GM19372 (cell line): ENCODE results near the gene KMO.

Experiments
- ATAC-seq: cut with Tn5 transposase; IDR thresholded peaks from one replicate; pipeline ENCODE4 v1.9.1; 2021; ENCODE audit warnings: mild to moderate bottlenecking, low read depth, moderate library complexity; ENCODE audit not compliant: unreplicated experiment

The KMO gene

DNA sequence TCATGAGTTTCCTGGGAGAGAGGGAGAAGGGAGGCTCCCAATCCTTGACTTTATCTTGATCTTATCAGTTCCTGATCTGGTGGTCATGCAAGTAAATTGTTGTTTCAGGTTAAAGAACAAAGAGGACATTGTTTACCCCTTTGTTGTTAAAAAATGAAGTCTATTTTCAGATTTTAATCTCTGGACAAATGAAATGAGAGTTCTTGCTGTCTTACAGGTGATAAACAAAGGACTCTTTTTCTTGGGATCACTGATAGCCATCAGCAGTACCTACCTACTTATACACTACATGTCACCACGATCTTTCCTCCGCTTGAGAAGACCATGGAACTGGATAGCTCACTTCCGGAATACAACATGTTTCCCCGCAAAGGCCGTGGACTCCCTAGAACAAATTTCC lies 59.6 kb downstream of the KMO start:
- ATAC-seq: no peak

DNA sequence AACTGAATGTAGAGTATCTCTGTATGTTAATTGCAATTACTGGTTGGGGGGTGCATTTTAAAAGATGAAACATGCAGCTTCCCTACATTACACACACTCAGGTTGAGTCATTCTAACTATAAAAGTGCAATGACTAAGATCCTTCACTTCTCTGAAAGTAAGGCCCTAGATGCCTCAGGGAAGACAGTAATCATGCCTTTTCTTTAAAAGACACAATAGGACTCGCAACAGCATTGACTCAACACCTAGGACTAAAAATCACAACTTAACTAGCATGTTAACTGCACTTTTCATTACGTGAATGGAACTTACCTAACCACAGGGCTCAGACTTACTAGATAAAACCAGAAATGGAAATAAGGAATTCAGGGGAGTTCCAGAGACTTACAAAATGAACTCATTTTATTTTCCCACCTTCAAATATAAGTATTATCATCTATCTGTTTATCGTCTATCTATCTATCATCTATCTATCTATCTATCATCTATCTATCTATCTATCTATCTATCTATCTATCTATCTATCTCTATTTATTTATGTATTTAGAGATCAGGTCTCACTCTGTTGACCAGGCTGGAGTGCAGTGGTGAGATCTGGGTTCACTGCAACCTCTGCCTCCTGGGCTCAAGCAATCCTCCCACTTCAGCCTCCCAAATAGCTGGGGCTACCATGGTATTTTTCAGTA lies 60.2 kb downstream of the KMO start:
- ATAC-seq: no peak

- ATAC-seq: no peak
These were observed 61.0 kb downstream of the KMO start for GRCh38 chr1:241593186-241593585.

- no peak for ATAC-seq
These were observed 64.5 kb downstream of the KMO start for GRCh38 chr1:241596633-241597032.

- no peak for ATAC-seq
These were observed 66.1 kb downstream of the KMO start for GRCh38 chr1:241598249-241598648.

- peak; percentile 74 for ATAC-seq
These were observed 68.3 kb downstream of the KMO start for GRCh38 chr1:241600496-241600901.

DNA sequence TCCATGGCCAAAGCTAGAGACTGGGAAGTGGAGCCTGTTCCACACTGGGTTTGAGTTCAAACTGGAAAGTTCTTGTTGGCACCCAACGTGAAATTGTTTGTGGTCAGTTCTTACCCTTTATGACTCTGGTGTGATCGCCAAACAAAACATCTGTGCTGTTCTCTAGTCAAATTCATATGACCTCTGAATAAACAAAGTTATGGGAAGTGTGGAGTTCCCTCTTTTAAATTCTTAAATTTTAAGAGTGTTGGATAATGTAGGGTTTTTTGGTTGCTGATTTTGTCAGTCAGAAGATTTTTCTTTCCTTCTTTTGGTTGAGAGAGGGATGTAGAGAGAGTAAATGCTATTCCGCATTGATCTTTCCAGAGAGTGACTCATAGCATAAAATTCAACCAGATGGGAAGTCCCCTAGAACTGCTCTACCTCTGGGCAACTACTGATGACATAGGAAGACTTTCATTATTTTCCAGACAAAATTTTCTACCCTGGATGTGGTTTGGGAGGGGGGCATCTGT lies 71.6 kb downstream of the KMO start:
- no peak for ATAC-seq

GRCh38 chr1:241605146-241605805 lies 73.1 kb downstream of the KMO start:
- no peak for ATAC-seq

GRCh38 chr1:241606544-241606943 lies 74.4 kb downstream of the KMO start:
- ATAC-seq: no peak

DNA sequence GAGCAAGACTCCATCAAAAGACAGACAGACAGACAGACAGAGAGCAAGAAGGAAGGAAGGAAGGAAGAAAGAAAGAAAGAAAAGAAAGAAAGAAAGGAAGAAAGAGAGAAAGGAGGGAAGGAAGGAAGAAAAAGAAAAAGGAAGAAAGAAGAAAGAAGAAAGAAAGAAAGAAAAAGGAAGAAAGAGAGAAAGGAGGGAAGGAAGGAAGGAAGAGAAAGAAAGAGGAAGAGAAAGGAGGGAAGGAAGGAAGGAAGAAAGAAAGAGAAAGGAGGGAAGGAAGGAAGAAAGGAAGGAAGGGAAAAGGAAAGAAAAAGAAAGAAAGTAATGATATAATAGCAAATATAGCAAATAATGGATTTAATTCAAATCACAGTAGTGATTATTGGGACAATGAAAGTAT lies 75.3 kb downstream of the KMO start:
- ATAC-seq: no peak

DNA sequence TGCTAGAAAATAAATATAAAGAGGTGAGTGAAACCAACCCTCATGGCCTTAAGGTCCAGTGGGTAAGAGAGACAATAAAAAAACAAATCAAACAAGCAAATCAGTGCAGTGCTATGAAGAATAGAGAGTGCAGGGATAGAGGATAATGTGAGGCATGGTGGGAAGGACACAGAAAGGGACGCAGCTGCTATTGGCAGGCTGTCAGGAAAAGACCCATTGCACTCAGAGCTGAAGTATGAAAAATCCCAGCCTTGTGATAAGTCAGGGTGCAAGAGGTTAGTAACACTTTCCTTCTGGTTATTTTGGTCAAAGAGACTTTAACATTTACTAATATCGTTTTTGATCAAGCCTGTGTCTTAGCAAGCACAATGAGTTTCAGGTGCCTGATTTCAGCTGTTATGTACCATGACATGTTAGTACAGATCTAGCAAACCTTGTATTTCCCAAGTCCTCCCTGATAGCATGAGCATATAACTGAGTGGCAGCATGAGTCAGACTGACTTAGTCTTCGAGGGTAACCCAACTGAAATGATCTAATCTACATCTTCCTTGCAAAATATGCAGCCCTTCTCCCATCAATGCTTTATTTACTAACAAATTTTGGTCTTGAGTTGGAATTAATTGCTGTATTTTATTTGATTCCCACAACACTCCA lies 76.3 kb downstream of the KMO start:
- ATAC-seq: no peak

GRCh38 chr1:241610056-241610815 lies 78.1 kb downstream of the KMO start:
- no peak for ATAC-seq

GRCh38 chr1:241611063-241611462 lies 78.9 kb downstream of the KMO start:
- peak; percentile 91 for ATAC-seq

GRCh38 chr1:241611736-241612135 lies 79.6 kb downstream of the KMO start:
- no peak for ATAC-seq

- no peak for ATAC-seq
These were observed 80.6 kb downstream of the KMO start for GRCh38 chr1:241612533-241613477.

GRCh38 chr1:241614144-241614543 lies 82.0 kb downstream of the KMO start:
- ATAC-seq: no peak

DNA sequence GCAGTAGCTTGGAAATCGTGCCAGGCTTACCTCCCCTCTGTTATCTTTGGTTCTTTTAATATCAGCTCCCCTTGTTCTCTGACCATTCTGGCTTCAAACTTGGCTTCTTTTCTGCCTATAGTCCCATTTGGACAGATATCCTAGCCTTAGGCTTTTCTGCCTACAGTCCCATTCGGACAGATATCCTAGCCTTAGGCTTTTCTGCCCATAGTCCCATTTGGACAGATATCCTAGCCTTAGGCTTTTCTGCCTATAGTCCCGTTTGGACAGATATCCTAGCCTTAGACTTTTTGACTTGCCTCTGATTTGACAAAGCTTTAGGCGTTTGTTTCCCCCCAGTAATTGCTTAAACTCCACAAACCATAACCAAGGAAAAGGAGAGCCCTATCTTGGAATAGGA lies 82.4 kb downstream of the KMO start:
- no peak for ATAC-seq

DNA sequence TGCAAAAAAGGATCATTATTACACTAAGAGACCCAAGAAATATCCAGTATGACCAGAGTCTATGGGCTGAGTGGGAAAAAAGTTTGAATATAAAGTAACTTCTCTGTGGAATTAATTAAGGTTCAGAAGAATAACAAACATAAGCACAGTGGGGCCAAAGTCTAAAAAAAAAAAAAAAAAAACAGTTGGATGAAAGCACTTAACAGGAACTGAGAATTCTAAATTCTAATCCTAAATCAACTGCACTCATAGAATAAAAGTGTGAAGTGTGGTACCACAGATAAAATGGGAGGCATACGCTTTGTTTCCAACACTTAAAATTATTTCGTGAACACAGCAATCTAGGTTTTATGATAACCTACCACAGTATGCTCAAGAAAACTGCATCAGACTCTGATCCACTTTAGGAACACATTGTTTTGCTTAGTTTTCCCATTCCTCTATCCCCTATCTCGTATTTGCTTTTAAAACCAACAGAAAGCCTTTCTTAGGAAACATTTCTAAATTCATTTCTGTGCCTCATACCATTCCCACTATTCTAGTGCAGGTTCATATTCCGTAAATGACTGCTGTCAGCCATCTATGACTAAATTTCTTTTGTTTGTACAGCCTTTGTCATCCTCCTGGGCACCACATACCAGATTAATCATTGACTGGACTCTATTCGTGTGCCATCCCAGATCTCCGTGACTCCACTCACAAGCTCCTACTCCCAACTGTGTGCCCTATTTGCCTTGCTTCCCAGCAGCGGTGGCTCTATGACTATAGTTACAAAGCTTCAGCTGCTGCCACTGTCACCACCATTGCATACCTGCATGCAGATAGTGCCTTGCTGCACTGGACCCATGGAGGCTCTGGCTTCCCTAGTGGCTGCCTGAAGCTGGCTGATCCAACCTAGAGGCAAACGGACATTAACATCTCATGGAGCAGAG lies 83.1 kb downstream of the KMO start:
- ATAC-seq: no peak

GRCh38 chr1:241617426-241617825 lies 85.2 kb downstream of the KMO start:
- no peak for ATAC-seq
